GM23338 (cell line): ENCODE measurements around the gene RNF213. TPM values are rescaled to one million over a fixed set of nuclear protein-coding genes. Genes with fewer than 3 reads are reported as not detected.

ENCODE experiments used
- ATAC-seq: fragments of 200-7000 bp; cut with Tn5 transposase; 3 replicates; pipeline ENCODE4 v1.9.1; 2020
- DNase-seq: peaks from one replicate; pipeline ENCODE4 v3.0.0-alpha.2; 2015; ENCODE audit warnings: low spot score
- H2AFZ ChIP-seq: fragments of 200-600 bp; sonication (generic); 2 replicates; pipeline ENCODE4 v1.8.0; 2016; ENCODE audit warnings: antibody characterized with exemption, mild to moderate bottlenecking, moderate library complexity
- H3F3A ChIP-seq: fragments of 200-600 bp; sonication (generic); replicated peaks from 2 replicates; pipeline ENCODE4 v1.8.0; 2017; ENCODE audit warnings: antibody characterized with exemption, mixed run types, low read depth
- H3K27ac ChIP-seq: fragments of 200-600 bp; sonication (generic); 2 replicates; pipeline ENCODE4 v1.6.1; 2016; ENCODE audit warnings: low read depth
- H3K27me3 ChIP-seq: fragments of 200-600 bp; sonication (generic); 2 replicates; pipeline ENCODE4 v1.8.0; 2016; ENCODE audit warnings: mild to moderate bottlenecking, mixed run types, moderate library complexity; ENCODE audit not compliant: insufficient read depth
- H3K36me3 ChIP-seq: fragments of 200-600 bp; sonication (generic); 2 replicates; pipeline ENCODE4 v1.8.0; 2016; ENCODE audit warnings: mild to moderate bottlenecking; ENCODE audit not compliant: insufficient read depth
- H3K4me1 ChIP-seq: fragments of 200-600 bp; sonication (generic); 2 replicates; pipeline ENCODE4 v1.8.0; 2016; ENCODE audit warnings: mild to moderate bottlenecking, moderate library complexity; ENCODE audit not compliant: insufficient read depth
- H3K4me2 ChIP-seq: fragments of 200-600 bp; sonication (generic); 2 replicates; pipeline ENCODE4 v1.7.1; 2017; ENCODE audit warnings: mixed run types
- H3K4me3 ChIP-seq: fragments of 200-600 bp; sonication (generic); 2 replicates; pipeline ENCODE4 v1.6.1; 2016; ENCODE audit warnings: mixed run types
- H3K79me2 ChIP-seq: fragments of 200-600 bp; sonication (generic); replicated peaks from 2 replicates; pipeline ENCODE4 v1.8.0; 2017; ENCODE audit warnings: mild to moderate bottlenecking; ENCODE audit not compliant: insufficient read depth
- H3K9me2 ChIP-seq: fragments of 200-600 bp; sonication (generic); 2 replicates; pipeline ENCODE4 v1.8.0; 2017; ENCODE audit not compliant: insufficient read depth
- H4K20me1 ChIP-seq: fragments of 200-600 bp; sonication (generic); replicated peaks from 2 replicates; pipeline ENCODE4 v1.8.0; 2017; ENCODE audit warnings: mild to moderate bottlenecking; ENCODE audit not compliant: insufficient read depth
- H3K27ac Mint-ChIP-seq: 2 replicates; pipeline ENCODE4 v1.8.0; 2020; ENCODE audit warnings: inconsistent platforms, mild to moderate bottlenecking, moderate library complexity, mixed read lengths
- H3K27me3 Mint-ChIP-seq: 3 replicates; pipeline ENCODE4 v1.8.0; 2022; ENCODE audit warnings: low read depth, mild to moderate bottlenecking, moderate library complexity, mixed read lengths, inconsistent platforms; ENCODE audit not compliant: insufficient read depth, poor library complexity
- H3K36me3 Mint-ChIP-seq: 3 replicates; pipeline ENCODE4 v1.8.0; 2021; ENCODE audit warnings: low read depth, mild to moderate bottlenecking, inconsistent platforms, moderate library complexity, mixed read lengths
- H3K4me1 Mint-ChIP-seq: 3 replicates; pipeline ENCODE4 v1.8.0; 2020; ENCODE audit warnings: mild to moderate bottlenecking, inconsistent platforms, mixed read lengths
- H3K4me3 Mint-ChIP-seq: 3 replicates; pipeline ENCODE4 v1.8.0; 2021; ENCODE audit warnings: moderate library complexity, mild to moderate bottlenecking, inconsistent platforms, mixed read lengths
- H3K9me3 Mint-ChIP-seq: 3 replicates; pipeline ENCODE4 v1.8.0; 2020; ENCODE audit warnings: moderate library complexity, mild to moderate bottlenecking, inconsistent platforms, mixed read lengths
- CREB1 ChIP-seq: fragments of 250-450 bp; sonication (Bioruptor Pico); IDR thresholded peaks from 2 replicates; pipeline ENCODE4 v1.5.0; 2020; ENCODE audit warnings: low read depth, mild to moderate bottlenecking, moderate library complexity
- EZH2 ChIP-seq: fragments of 200-600 bp; sonication (generic); IDR thresholded peaks from one replicate; pipeline ENCODE4 v1.8.0; 2017; ENCODE audit warnings: antibody characterized with exemption, mild to moderate bottlenecking, low read depth; ENCODE audit not compliant: unreplicated experiment
- EZH2phosphoT487 ChIP-seq: fragments of 200-600 bp; sonication (generic); IDR thresholded peaks from one replicate; pipeline ENCODE4 v1.8.1; 2018; ENCODE audit warnings: antibody characterized with exemption; ENCODE audit not compliant: unreplicated experiment
- JUNB ChIP-seq: IDR thresholded peaks from one replicate; pipeline ENCODE4 v1.6.1; 2016; ENCODE audit warnings: antibody characterized with exemption; ENCODE audit not compliant: unreplicated experiment
- NANOG ChIP-seq: IDR thresholded peaks from 2 replicates; pipeline ENCODE4 v1.6.1; 2016; ENCODE audit warnings: antibody characterized with exemption, borderline replicate concordance
- POLR2AphosphoS5 ChIP-seq: IDR thresholded peaks from 2 replicates; pipeline ENCODE4 v1.6.1; 2016; ENCODE audit warnings: antibody characterized with exemption, low read depth
- STAT1 ChIP-seq: IDR thresholded peaks from one replicate; pipeline ENCODE4 v1.6.1; 2016; ENCODE audit warnings: antibody characterized with exemption; ENCODE audit not compliant: unreplicated experiment
- ZNF114 ChIP-seq: fragments of 250-450 bp; sonication (Bioruptor Pico); IDR thresholded peaks from 2 replicates; pipeline ENCODE4 v1.5.0; 2020; ENCODE audit warnings: mild to moderate bottlenecking, moderate library complexity
- ZNF331 ChIP-seq: fragments of 250-450 bp; sonication (Bioruptor Pico); IDR thresholded peaks from 2 replicates; pipeline ENCODE4 v1.5.0; 2020; ENCODE audit warnings: low read depth, mild to moderate bottlenecking, moderate library complexity
- polyA plus RNA-seq: library from polyadenylated mRNA; unstranded; fragments of >200 nt; fragmentation: Nextera tagmentation; extraction: Ambion mirVana; gene quantifications from 2 replicates; pipeline ENCODE4 v1.2.1, GENCODE V29; 2016
- total RNA-seq: library from RNA; depleted of rRNA; stranded (reverse); fragments of >200 nt; shearing (Covaris generic); gene quantifications from 2 replicates; pipeline ENCODE4 v1.2.3, GENCODE V29; 2014
- TF ChIP-seq, protein P1 (sequence below): IDR thresholded peaks from 2 replicates; pipeline ENCODE4 v1.6.1; 2016; ENCODE audit warnings: antibody characterized with exemption
- TF ChIP-seq, protein P2 (sequence below): fragments of 250-450 bp; sonication (Bioruptor Pico); IDR thresholded peaks from 2 replicates; pipeline ENCODE4 v1.5.0; 2020; ENCODE audit warnings: mild to moderate bottlenecking, moderate library complexity
- TF ChIP-seq, protein P3 (sequence below): IDR thresholded peaks from one replicate; pipeline ENCODE4 v1.6.1; 2018; ENCODE audit warnings: antibody characterized with exemption; ENCODE audit not compliant: unreplicated experiment
- TF ChIP-seq, protein P4 (sequence below), 2 experiments: fragments of 200-600 bp in 1 of 2; sonication (generic) in 1 of 2; conservative IDR thresholded peaks; 2 replicates each; pipeline versions ENCODE4 v1.5.1 to v1.6.1; 2016 to 2017; ENCODE audit warnings: antibody characterized with exemption in 2 of 2, low read depth in 2 of 2, mild to moderate bottlenecking in 2 of 2, moderate library complexity in 1 of 2

Gene RNF213
- total and polyA plus RNA-seq, 2 experiments from 2014 or later = 21.2 to 67.2 TPM

DNA sequence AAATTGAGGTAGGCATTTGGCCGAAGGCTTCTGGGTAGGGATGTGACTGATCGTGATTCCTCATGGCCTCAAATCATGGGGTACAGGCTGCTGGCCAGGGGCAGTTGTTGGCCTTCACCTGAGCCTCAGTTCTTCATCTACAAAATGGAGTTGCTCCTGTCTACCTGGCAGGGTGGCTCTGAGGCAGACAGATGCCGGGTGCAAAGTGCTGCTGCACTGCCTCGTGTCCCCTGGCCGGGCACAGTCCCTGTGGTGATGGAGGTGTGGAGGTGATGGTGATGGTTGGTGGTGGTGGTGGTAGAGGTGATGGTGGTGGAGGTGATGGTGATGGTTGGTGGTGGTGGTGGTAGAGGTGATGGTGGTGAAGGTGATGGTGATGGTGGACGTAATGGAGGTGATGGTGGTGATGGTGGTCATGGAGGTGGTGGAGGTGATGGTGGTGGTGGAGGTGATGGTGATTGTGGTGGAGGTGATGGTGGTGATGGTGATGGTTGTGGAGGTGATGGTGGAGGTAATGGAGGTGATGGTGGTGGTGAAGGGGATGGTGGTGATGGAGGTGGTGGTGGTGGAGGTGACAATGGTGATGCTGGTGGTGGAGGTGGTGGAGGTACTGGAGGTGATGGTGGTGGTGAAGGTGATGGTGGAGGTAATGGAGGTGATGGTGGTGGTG is 52.6 kb downstream of the RNF213 start:
- H3K4me1 Mint-ChIP-seq = no peaks in the 10 kb centered on the region; the same call in 2 of the 3 replicates
- Histone ChIP-seq H3K27me3 (no peaks in the 10 kb centered on the region), H3K4me2 (no peak overlapping the region), H3F3A (no peaks in the 10 kb centered on the region), H3K4me3 (no peak overlapping the region), H2AFZ (no peak overlapping the region), H4K20me1 (no peaks in the 10 kb centered on the region), H3K36me3 (peaks cover 4% of the 10 kb centered on the region; the same call in 1 of the 2 replicates), H3K79me2 (no peaks in the 10 kb centered on the region), H3K9me2 (0 out of 2 replicates have a peak, but pooled peaks cover 3% of the 10 kb centered on the region), H3K27ac (no peak overlapping the region), H3K4me1 (no peaks in the 10 kb centered on the region)
- ATAC-seq (no peak), DNase-seq (no peak)
- no peak overlapping the region for H3K27ac Mint-ChIP-seq
- TF ChIP-seq JUNB (no peak), EZH2phosphoT487 (no peak), EZH2 (no peak), POLR2AphosphoS5 (no peak), STAT1 (no peak), CREB1 (CRISPR knock-in tag) (no peak), NANOG (no peak), ZNF331 (CRISPR knock-in tag) (no peak), ZNF114 (no peak)
- TF ChIP-seq, protein P1, sequence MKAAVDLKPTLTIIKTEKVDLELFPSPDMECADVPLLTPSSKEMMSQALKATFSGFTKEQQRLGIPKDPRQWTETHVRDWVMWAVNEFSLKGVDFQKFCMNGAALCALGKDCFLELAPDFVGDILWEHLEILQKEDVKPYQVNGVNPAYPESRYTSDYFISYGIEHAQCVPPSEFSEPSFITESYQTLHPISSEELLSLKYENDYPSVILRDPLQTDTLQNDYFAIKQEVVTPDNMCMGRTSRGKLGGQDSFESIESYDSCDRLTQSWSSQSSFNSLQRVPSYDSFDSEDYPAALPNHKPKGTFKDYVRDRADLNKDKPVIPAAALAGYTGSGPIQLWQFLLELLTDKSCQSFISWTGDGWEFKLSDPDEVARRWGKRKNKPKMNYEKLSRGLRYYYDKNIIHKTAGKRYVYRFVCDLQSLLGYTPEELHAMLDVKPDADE = no peak
- TF ChIP-seq, protein P2, sequence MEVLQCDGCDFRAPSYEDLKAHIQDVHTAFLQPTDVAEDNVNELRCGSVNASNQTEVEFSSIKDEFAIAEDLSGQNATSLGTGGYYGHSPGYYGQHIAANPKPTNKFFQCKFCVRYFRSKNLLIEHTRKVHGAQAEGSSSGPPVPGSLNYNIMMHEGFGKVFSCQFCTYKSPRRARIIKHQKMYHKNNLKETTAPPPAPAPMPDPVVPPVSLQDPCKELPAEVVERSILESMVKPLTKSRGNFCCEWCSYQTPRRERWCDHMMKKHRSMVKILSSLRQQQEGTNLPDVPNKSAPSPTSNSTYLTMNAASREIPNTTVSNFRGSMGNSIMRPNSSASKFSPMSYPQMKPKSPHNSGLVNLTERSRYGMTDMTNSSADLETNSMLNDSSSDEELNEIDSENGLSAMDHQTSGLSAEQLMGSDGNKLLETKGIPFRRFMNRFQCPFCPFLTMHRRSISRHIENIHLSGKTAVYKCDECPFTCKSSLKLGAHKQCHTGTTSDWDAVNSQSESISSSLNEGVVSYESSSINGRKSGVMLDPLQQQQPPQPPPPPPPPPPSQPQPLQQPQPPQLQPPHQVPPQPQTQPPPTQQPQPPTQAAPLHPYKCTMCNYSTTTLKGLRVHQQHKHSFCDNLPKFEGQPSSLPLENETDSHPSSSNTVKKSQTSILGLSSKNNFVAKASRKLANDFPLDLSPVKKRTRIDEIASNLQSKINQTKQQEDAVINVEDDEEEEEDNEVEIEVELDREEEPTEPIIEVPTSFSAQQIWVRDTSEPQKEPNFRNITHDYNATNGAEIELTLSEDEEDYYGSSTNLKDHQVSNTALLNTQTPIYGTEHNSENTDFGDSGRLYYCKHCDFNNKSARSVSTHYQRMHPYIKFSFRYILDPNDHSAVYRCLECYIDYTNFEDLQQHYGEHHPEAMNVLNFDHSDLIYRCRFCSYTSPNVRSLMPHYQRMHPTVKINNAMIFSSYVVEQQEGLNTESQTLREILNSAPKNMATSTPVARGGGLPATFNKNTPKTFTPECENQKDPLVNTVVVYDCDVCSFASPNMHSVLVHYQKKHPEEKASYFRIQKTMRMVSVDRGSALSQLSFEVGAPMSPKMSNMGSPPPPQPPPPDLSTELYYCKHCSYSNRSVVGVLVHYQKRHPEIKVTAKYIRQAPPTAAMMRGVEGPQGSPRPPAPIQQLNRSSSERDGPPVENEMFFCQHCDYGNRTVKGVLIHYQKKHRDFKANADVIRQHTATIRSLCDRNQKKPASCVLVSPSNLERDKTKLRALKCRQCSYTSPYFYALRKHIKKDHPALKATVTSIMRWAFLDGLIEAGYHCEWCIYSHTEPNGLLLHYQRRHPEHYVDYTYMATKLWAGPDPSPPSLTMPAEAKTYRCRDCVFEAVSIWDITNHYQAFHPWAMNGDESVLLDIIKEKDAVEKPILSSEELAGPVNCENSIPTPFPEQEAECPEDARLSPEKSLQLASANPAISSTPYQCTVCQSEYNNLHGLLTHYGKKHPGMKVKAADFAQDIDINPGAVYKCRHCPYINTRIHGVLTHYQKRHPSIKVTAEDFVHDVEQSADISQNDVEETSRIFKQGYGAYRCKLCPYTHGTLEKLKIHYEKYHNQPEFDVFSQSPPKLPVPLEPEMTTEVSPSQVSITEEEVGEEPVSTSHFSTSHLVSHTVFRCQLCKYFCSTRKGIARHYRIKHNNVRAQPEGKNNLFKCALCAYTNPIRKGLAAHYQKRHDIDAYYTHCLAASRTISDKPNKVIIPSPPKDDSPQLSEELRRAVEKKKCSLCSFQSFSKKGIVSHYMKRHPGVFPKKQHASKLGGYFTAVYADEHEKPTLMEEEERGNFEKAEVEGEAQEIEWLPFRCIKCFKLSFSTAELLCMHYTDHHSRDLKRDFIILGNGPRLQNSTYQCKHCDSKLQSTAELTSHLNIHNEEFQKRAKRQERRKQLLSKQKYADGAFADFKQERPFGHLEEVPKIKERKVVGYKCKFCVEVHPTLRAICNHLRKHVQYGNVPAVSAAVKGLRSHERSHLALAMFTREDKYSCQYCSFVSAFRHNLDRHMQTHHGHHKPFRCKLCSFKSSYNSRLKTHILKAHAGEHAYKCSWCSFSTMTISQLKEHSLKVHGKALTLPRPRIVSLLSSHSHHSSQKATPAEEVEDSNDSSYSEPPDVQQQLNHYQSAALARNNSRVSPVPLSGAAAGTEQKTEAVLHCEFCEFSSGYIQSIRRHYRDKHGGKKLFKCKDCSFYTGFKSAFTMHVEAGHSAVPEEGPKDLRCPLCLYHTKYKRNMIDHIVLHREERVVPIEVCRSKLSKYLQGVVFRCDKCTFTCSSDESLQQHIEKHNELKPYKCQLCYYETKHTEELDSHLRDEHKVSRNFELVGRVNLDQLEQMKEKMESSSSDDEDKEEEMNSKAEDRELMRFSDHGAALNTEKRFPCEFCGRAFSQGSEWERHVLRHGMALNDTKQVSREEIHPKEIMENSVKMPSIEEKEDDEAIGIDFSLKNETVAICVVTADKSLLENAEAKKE = no peak
- TF ChIP-seq, protein P3, sequence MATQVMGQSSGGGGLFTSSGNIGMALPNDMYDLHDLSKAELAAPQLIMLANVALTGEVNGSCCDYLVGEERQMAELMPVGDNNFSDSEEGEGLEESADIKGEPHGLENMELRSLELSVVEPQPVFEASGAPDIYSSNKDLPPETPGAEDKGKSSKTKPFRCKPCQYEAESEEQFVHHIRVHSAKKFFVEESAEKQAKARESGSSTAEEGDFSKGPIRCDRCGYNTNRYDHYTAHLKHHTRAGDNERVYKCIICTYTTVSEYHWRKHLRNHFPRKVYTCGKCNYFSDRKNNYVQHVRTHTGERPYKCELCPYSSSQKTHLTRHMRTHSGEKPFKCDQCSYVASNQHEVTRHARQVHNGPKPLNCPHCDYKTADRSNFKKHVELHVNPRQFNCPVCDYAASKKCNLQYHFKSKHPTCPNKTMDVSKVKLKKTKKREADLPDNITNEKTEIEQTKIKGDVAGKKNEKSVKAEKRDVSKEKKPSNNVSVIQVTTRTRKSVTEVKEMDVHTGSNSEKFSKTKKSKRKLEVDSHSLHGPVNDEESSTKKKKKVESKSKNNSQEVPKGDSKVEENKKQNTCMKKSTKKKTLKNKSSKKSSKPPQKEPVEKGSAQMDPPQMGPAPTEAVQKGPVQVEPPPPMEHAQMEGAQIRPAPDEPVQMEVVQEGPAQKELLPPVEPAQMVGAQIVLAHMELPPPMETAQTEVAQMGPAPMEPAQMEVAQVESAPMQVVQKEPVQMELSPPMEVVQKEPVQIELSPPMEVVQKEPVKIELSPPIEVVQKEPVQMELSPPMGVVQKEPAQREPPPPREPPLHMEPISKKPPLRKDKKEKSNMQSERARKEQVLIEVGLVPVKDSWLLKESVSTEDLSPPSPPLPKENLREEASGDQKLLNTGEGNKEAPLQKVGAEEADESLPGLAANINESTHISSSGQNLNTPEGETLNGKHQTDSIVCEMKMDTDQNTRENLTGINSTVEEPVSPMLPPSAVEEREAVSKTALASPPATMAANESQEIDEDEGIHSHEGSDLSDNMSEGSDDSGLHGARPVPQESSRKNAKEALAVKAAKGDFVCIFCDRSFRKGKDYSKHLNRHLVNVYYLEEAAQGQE = no peak
- TF ChIP-seq, protein P4, sequence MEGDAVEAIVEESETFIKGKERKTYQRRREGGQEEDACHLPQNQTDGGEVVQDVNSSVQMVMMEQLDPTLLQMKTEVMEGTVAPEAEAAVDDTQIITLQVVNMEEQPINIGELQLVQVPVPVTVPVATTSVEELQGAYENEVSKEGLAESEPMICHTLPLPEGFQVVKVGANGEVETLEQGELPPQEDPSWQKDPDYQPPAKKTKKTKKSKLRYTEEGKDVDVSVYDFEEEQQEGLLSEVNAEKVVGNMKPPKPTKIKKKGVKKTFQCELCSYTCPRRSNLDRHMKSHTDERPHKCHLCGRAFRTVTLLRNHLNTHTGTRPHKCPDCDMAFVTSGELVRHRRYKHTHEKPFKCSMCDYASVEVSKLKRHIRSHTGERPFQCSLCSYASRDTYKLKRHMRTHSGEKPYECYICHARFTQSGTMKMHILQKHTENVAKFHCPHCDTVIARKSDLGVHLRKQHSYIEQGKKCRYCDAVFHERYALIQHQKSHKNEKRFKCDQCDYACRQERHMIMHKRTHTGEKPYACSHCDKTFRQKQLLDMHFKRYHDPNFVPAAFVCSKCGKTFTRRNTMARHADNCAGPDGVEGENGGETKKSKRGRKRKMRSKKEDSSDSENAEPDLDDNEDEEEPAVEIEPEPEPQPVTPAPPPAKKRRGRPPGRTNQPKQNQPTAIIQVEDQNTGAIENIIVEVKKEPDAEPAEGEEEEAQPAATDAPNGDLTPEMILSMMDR (conservative IDR thresholded peaks at IDR 0.05; ENCODE audit: low read depth in 2 of 2) = no peak
- peaks cover 9% of the 10 kb centered on the region; the same call in 2 of the 3 replicates for H3K9me3 Mint-ChIP-seq
- H3K4me3 Mint-ChIP-seq = no peak overlapping the region
- peaks cover 10% of the 10 kb centered on the region for H3K27me3 Mint-ChIP-seq
- peaks cover 74% of the 10 kb centered on the region for H3K36me3 Mint-ChIP-seq
